Endodermal cell (in vitro differentiated cells): ENCODE results near the gene MRTFB. TPM values are rescaled to one million over a fixed set of nuclear protein-coding genes. Genes with fewer than 3 reads are reported as not detected.

ENCODE experiments used
- DNase-seq: peaks from one replicate; pipeline ENCODE4 v3.0.0-alpha.2; 2017
- H3K27ac ChIP-seq: 2 replicates; pipeline ENCODE4 v1.5.1; 2013; ENCODE audit warnings: mild to moderate bottlenecking, low read depth, low read length, moderate library complexity
- H3K27me3 ChIP-seq: 2 replicates; pipeline ENCODE4 v1.6.1; 2013; ENCODE audit warnings: mild to moderate bottlenecking, low read length, moderate library complexity; ENCODE audit not compliant: insufficient read depth, control insufficient read depth, poor library complexity, severe bottlenecking
- H3K36me3 ChIP-seq: 2 replicates; pipeline ENCODE4 v1.7.0; 2013; ENCODE audit warnings: mild to moderate bottlenecking, low read length, moderate library complexity; ENCODE audit not compliant: control insufficient read depth, insufficient read depth
- H3K4me1 ChIP-seq: one replicate; pipeline ENCODE4 v1.7.0; 2013; ENCODE audit warnings: low read length; ENCODE audit not compliant: control insufficient read depth, insufficient read depth
- H3K4me3 ChIP-seq: 2 replicates; pipeline ENCODE4 v1.5.1; 2013; ENCODE audit warnings: mild to moderate bottlenecking, low read length, moderate library complexity
- H3K9ac ChIP-seq: 2 replicates; pipeline ENCODE4 v1.6.1; 2013; ENCODE audit warnings: mild to moderate bottlenecking, low read length, moderate library complexity; ENCODE audit not compliant: poor library complexity, severe bottlenecking; ENCODE audit errors: extremely low read depth
- H3K9me3 ChIP-seq: 2 replicates; pipeline ENCODE4 v1.6.1; 2013; ENCODE audit warnings: mild to moderate bottlenecking, low read length, moderate library complexity; ENCODE audit not compliant: control insufficient read depth
- H3K27ac Mint-ChIP-seq: 2 replicates; pipeline ENCODE4 v1.8.0; 2020; ENCODE audit warnings: mixed read lengths
- H3K27me3 Mint-ChIP-seq: 2 replicates; pipeline ENCODE4 v1.8.0; 2021; ENCODE audit warnings: mild to moderate bottlenecking, mixed read lengths; ENCODE audit not compliant: insufficient read depth
- H3K36me3 Mint-ChIP-seq: 2 replicates; pipeline ENCODE4 v1.8.0; 2020; ENCODE audit warnings: low read depth, mixed read lengths
- H3K4me1 Mint-ChIP-seq: 2 replicates; pipeline ENCODE4 v1.8.0; 2020; ENCODE audit warnings: mixed read lengths
- H3K4me3 Mint-ChIP-seq: 2 replicates; pipeline ENCODE4 v1.8.0; 2020; ENCODE audit warnings: mild to moderate bottlenecking, moderate library complexity, mixed read lengths
- H3K9me3 Mint-ChIP-seq: 2 replicates; pipeline ENCODE4 v1.8.0; 2020; ENCODE audit warnings: mild to moderate bottlenecking, mixed read lengths
- WGBS, 2 experiments: methylation state at CpG; one replicate each; pipeline versions ENCODE4 v1.1.5 to v1.1.7; 2013; ENCODE audit warnings: missing lambda C conversion rate in 2 of 2, mixed read lengths in 1 of 2; ENCODE audit not compliant: insufficient coverage in 1 of 2, insufficient read length in 1 of 2; 5-methylcytosine and 5-hydroxymethylcytosine counted together
- total RNA-seq, 2 donors: library from RNA; stranded (reverse); fragmentation: NEBNext Ultra II Directional in 1 of 2; extraction: Animal tissue kit (Norgen Biotek cat#: 25700) in 1 of 2; gene quantifications; 2 replicates in 1 of 2; 3 replicates in 1 of 2; pipeline ENCODE4 v1.2.1, GENCODE V29; 2021
- TF ChIP-seq, protein P1 (sequence below): fragments of 200-600 bp; sonication (generic); conservative IDR thresholded peaks from 2 replicates; pipeline ENCODE4 v1.5.0; 2021; ENCODE audit warnings: antibody characterized with exemption, mild to moderate bottlenecking

MRTFB gene
- total RNA-seq, 2 donors from 2014 or later: 49.4 to 58.6 TPM

DNA sequence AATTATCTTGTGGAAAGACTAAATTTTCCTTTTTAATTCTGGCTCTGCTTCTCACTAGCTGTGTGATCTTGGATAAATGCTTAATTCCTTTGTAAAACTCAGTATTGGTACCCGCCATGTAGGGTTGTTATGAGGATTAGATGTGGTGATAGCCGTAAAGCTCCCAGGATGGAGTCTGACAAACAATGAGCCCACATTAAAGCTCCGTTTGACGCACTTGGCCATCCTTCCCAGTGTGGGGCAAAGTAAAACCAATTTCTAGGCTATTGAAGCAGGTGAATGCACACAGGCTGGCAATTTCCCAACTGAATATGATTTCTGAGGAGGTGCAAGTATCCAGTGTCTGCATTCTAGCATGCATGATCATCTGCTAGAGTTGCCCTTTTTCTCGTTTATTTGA, 123.6 kb downstream of the MRTFB start:
- peaks cover 4% of the 10 kb centered on the region for H3K4me1 ChIP-seq
- Mint-ChIP-seq H3K36me3 (peaks cover 3% of the 10 kb centered on the region), H3K27ac (no peak overlapping the region), H3K4me1 (peaks cover 17% of the 10 kb centered on the region), H3K27me3 (no peaks in the 10 kb centered on the region), H3K9me3 (no peaks in the 10 kb centered on the region), H3K4me3 (no peak overlapping the region)
- DNase-seq: no peak
- H3K27me3 ChIP-seq: no peaks in the 10 kb centered on the region
- H3K9me3 ChIP-seq: no peaks in the 10 kb centered on the region
- TF ChIP-seq, protein P1, sequence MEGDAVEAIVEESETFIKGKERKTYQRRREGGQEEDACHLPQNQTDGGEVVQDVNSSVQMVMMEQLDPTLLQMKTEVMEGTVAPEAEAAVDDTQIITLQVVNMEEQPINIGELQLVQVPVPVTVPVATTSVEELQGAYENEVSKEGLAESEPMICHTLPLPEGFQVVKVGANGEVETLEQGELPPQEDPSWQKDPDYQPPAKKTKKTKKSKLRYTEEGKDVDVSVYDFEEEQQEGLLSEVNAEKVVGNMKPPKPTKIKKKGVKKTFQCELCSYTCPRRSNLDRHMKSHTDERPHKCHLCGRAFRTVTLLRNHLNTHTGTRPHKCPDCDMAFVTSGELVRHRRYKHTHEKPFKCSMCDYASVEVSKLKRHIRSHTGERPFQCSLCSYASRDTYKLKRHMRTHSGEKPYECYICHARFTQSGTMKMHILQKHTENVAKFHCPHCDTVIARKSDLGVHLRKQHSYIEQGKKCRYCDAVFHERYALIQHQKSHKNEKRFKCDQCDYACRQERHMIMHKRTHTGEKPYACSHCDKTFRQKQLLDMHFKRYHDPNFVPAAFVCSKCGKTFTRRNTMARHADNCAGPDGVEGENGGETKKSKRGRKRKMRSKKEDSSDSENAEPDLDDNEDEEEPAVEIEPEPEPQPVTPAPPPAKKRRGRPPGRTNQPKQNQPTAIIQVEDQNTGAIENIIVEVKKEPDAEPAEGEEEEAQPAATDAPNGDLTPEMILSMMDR: no peak
- peaks cover 3% of the 10 kb centered on the region for H3K36me3 ChIP-seq
- WGBS, 2 experiments: 85 to 89% methylated on average over 3 to 5 of the region's 5 CpGs
- H3K9ac ChIP-seq: no peak overlapping the region
- H3K4me3 ChIP-seq: no peak overlapping the region
- H3K27ac ChIP-seq: no peak overlapping the region

DNA sequence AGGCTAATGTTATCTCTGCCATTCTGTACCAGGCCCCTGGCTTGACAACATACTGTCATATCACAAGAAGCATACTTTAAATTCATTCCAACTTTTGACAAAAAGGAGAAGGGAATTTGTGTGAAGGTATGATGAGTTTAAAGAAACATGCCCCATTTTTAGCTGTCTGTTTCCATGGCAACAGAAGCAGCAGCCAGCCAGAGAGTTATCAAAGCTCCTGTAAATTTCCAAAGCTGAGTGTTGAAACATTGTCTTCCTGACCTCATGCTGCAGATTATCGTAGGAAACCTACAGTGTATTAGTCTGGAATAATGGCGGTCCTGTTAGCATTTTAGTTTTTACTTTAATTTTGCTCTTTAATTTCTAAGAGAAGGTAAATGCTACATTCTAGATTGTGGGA, 124.9 kb downstream of the MRTFB start:
- no peak overlapping the region for H3K27ac Mint-ChIP-seq
- no peak overlapping the region for H3K4me3 Mint-ChIP-seq
- 75 to 90% methylated on average over 1 to 2 of the region's 2 CpGs for WGBS, 2 experiments
- Histone ChIP-seq H3K36me3 (peaks cover 3% of the 10 kb centered on the region), H3K27ac (no peak overlapping the region), H3K4me3 (no peak overlapping the region), H3K4me1 (peaks cover 4% of the 10 kb centered on the region), H3K27me3 (no peaks in the 10 kb centered on the region), H3K9ac (no peak overlapping the region), H3K9me3 (no peaks in the 10 kb centered on the region)
- peaks cover 17% of the 10 kb centered on the region for H3K4me1 Mint-ChIP-seq
- H3K27me3 Mint-ChIP-seq: no peaks in the 10 kb centered on the region
- H3K9me3 Mint-ChIP-seq: no peaks in the 10 kb centered on the region
- no peak for DNase-seq
- H3K36me3 Mint-ChIP-seq: peaks cover 3% of the 10 kb centered on the region
- TF ChIP-seq, protein P1: no peak

DNA sequence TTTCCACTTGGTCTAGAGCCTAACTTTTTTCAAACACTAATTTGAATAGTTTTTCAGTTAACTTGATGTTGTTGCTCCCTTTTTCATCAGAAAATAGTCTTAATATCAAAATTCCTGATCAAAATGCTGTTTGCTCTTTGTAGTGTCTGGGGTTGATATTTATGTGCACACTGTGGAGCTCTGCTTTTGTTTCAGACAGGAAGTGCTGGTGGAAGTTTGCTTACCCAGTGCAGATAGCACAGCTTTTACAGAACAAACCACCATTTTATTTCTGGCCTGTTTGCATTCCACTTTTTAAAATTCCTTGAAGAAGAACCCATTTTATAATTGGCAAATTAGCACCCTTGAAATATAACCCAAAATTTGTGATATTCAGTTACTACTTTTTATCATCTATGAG, 125.4 kb downstream of the MRTFB start:
- Histone ChIP-seq H3K9me3 (no peaks in the 10 kb centered on the region), H3K27ac (no peak overlapping the region), H3K9ac (no peak overlapping the region), H3K4me1 (peaks cover 4% of the 10 kb centered on the region), H3K27me3 (no peaks in the 10 kb centered on the region), H3K36me3 (peaks cover 3% of the 10 kb centered on the region), H3K4me3 (no peak overlapping the region)
- H3K27me3 Mint-ChIP-seq: no peaks in the 10 kb centered on the region
- no peaks in the 10 kb centered on the region for H3K9me3 Mint-ChIP-seq
- H3K4me1 Mint-ChIP-seq: peaks cover 17% of the 10 kb centered on the region
- no peak for DNase-seq
- no peak overlapping the region for H3K27ac Mint-ChIP-seq
- no peak overlapping the region for H3K4me3 Mint-ChIP-seq
- TF ChIP-seq, protein P1: no peak
- H3K36me3 Mint-ChIP-seq: peaks cover 3% of the 10 kb centered on the region
